Fibroblast of the aortic adventitia (primary cell): ENCODE measurements around the gene MAP7D3. TPM values are rescaled to one million over a fixed set of nuclear protein-coding genes. Genes with fewer than 3 reads are reported as not detected.
A peak's percentile ranks its signal among the peaks of the same experiment; 100 is the strongest.

Source experiments
- DNase-seq: peaks from one replicate; pipeline ENCODE4 v3.0.0-alpha.2; 2010; ENCODE audit warnings: low read depth
- H3K4me3 ChIP-seq: 2 replicates; pipeline ENCODE4 v1.5.1; 2011; ENCODE audit warnings: low read depth, mild to moderate bottlenecking, control low read depth, low read length, moderate library complexity
- total RNA-seq: library from RNA; depleted of rRNA; stranded (reverse); fragments of >200 nt; gene quantifications from 2 replicates; pipeline ENCODE4 v1.2.3, GENCODE V29; 2012; ENCODE audit warnings: low replicate concordance
- TF ChIP-seq, protein P1 (sequence below): IDR thresholded peaks from 2 replicates; pipeline ENCODE4 v1.5.1; 2011; ENCODE audit warnings: mild to moderate bottlenecking, low read length, control low read depth, inconsistent platforms; ENCODE audit not compliant: insufficient read depth

MAP7D3 gene
- total RNA-seq, 1 donor, result 18.6 TPM

DNA sequence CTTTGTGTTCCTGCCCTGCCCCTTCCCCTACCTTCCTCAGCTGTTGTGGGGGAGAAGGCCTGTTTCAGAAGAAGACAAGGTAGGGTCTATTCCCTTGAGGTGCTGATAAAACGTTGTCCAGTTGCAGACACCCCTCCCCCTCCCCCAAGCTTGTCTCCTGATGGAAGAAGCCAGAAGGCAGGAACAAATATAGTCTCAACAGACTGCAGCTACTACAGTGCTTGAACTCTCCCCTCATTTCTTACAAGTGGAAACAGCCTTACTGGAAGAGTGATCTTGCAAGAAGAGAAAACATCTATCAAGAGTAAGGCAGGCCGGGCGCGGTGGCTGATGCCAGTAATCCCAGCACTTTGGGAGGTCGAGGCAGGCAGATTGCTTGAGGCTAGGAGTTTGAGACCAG lies 11.0 kb upstream of the MAP7D3 start:
- DNase-seq, result no peak
- TF ChIP-seq, protein P1, sequence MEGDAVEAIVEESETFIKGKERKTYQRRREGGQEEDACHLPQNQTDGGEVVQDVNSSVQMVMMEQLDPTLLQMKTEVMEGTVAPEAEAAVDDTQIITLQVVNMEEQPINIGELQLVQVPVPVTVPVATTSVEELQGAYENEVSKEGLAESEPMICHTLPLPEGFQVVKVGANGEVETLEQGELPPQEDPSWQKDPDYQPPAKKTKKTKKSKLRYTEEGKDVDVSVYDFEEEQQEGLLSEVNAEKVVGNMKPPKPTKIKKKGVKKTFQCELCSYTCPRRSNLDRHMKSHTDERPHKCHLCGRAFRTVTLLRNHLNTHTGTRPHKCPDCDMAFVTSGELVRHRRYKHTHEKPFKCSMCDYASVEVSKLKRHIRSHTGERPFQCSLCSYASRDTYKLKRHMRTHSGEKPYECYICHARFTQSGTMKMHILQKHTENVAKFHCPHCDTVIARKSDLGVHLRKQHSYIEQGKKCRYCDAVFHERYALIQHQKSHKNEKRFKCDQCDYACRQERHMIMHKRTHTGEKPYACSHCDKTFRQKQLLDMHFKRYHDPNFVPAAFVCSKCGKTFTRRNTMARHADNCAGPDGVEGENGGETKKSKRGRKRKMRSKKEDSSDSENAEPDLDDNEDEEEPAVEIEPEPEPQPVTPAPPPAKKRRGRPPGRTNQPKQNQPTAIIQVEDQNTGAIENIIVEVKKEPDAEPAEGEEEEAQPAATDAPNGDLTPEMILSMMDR, result no peak

DNA sequence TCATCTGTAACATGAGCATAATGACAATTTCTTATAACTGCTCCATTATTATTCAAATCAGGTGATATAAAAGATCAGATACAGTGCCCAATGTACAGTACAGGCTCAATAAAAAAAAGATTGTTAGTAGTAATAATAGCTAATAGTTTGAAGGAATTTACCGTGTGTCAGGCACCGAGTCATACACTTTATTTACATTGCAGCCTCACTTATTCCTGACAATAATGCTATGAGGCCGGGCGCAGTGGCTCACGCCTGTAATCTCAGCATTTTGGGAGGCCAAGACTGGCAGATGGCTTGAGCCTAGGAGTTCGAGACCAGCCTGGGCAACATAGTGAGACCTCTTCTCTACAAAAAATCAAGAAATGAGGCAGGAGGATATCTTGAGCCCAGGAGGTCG lies 10.1 kb upstream of the MAP7D3 start:
- H3K4me3 ChIP-seq, result no peak overlapping the region
- TF ChIP-seq, protein P1, result no peak
- DNase-seq, result no peak

More for the DNA sequence above, 11.0 kb upstream of the MAP7D3 start:
- H3K4me3 ChIP-seq, result no peak overlapping the region

DNA sequence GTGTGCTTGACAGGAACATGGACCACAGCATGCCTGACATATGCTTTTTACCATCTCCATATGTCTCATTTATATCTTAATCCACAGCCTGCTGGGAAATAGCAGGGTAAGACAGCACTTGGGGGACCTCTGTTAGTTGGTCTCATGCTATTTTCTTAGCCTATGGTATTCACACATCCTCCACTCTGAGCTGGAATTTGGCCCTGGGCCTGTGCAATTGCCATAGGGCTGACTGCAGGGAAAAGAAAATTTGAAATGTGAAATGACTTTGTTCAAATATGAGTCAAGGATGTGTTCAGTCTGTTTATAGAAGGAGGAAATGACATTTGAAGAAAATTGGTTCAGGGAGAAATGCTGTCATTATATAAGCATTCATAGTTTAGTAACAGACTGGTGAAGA lies 9.6 kb upstream of the MAP7D3 start:
- TF ChIP-seq, protein P1, result no peak
- DNase-seq, result peak; percentile 62
- no peak overlapping the region for H3K4me3 ChIP-seq

DNA sequence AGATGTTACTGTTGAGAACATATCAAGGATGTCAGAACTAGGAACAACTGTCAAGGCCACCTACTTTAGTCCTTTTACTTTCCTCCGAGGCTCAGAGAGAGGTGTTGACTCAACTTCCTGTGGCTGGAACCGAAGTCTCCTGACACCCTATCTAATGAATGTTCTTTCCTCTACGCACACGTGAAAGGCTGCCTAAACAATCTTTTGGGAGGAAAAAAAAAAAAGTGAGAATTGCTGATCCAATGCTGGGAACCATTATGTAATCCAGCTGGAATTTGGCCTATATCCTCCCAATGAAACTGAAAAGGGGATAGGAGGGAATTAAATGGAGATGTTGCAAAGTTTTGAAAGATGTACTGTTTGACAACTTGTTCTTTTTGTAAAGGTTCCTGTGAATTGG lies 8.3 kb upstream of the MAP7D3 start:
- TF ChIP-seq, protein P1, result no peak
- no peak overlapping the region for H3K4me3 ChIP-seq
- peak; percentile 70 for DNase-seq

DNA sequence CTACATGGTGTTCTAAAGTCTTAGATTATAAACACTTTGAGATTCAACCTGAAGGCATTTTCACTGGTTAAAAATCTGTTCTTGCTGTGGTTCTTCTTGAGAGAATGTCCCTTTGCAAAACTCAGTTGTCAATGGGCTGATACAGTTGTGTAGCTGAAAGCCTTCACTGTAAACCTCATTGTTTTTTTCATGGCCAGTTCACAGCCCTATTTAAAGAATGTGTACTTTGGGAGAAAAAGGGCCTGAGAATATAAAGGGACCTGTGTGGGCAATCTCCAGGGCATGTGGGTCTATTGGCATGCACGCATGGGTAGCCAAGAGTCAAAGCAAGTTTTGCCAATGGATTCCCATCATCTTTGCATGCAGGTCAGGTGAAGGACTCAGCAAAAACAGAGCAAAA lies 7.8 kb upstream of the MAP7D3 start:
- no peak for DNase-seq
- TF ChIP-seq, protein P1, result no peak

DNA sequence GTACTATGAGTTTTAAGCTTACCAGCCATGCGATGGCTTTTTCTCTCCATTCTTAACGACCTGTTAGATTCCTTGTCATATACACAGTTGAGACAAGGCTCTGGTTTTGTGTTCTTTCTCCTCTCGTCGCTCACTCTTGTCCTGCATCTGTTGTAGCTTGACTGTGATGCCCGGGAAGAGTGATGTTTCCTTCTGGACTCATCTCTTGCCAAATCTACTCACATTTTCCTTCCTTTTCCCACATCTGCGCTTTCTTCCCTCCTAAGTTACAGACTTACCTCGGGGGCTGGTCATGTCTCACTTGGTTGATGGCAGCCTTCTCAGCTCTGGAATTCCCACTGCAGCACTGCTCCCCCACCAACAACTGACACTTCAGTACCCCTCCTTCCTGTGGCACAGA lies 4.8 kb upstream of the MAP7D3 start:
- no peak for DNase-seq
- TF ChIP-seq, protein P1, result no peak
- no peak overlapping the region for H3K4me3 ChIP-seq

More for the DNA sequence above, 7.8 kb upstream of the MAP7D3 start:
- no peak overlapping the region for H3K4me3 ChIP-seq

DNA sequence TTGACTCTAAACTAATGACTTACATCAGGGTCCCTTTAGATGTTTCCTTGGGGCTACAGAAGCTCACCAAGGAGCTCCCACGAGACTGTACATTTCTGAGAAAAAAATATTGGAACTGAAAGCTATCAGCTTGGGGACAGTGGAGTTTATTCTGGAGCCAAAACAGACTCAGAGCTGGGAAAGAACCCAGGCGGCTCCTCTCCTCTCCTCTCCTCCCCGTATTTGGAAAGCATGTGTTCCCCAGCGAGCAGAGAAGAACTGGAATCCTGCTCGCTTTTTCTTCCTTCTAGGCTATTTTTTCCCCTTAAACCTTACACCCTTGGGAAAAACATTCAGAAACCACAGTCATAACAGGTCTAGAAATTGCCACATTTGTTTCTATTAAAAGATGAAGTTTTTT lies 4.3 kb upstream of the MAP7D3 start:
- TF ChIP-seq, protein P1, result no peak
- no peak overlapping the region for H3K4me3 ChIP-seq
- DNase-seq, result no peak
